Activated CD4-positive, alpha-beta memory T cell treated with anti-CD3 and anti-CD28 coated beads, Interleukin-2, amount 10 ng/mL, durations not matched to agents 7 days and 5 days (primary cell): Measurements from ENCODE around the gene HEBP2. TPM values are rescaled to one million over a fixed set of nuclear protein-coding genes. Genes with fewer than 3 reads are reported as not detected.
"Not testable (repeated sequence)": the region's sequence is repeated elsewhere in the genome, so short reads cannot be mapped to it uniquely, and the experiment has no call there.

Experiments used
- CTCF ChIA-PET: fragments of 350-600 bp; sonication (Branson Sonifier 250); formaldehyde crosslinking; loops from one replicate; lab custom pipeline; 2021; ENCODE audit warnings: antibody characterized with exemption, inconsistent platforms; lab: Charles Lee
- POLR2A ChIA-PET: fragments of 350-600 bp; sonication (Branson Sonifier 250); formaldehyde crosslinking; loops from one replicate; lab custom pipeline; 2021; ENCODE audit warnings: antibody characterized with exemption; lab: Charles Lee
- DNase-seq: peaks from one replicate; pipeline ENCODE4 v3.0.0-alpha.2; 2020
- H3K27ac Mint-ChIP-seq: one replicate; pipeline ENCODE4 v1.8.0; 2021; ENCODE audit warnings: mild to moderate bottlenecking, mixed read lengths
- H3K27me3 Mint-ChIP-seq: one replicate; pipeline ENCODE4 v1.8.0; 2021; ENCODE audit warnings: mixed read lengths
- H3K36me3 Mint-ChIP-seq: one replicate; pipeline ENCODE4 v1.8.0; 2021; ENCODE audit warnings: low read depth, mixed read lengths
- H3K4me1 Mint-ChIP-seq: one replicate; pipeline ENCODE4 v1.8.0; 2021; ENCODE audit warnings: mixed read lengths
- H3K4me3 Mint-ChIP-seq: one replicate; pipeline ENCODE4 v1.8.0; 2021; ENCODE audit warnings: mild to moderate bottlenecking, mixed read lengths
- H3K9me3 Mint-ChIP-seq: one replicate; pipeline ENCODE4 v1.8.0; 2021; ENCODE audit warnings: mixed read lengths
- total RNA-seq, 2 experiments: library from RNA; stranded (reverse); gene quantifications; one replicate each; pipeline ENCODE4 v1.2.3, GENCODE V29; 2021

Gene HEBP2, protein sequence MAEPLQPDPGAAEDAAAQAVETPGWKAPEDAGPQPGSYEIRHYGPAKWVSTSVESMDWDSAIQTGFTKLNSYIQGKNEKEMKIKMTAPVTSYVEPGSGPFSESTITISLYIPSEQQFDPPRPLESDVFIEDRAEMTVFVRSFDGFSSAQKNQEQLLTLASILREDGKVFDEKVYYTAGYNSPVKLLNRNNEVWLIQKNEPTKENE
- total RNA-seq = 10 to 100 TPM; 69.5 to 70.3 TPM

DNA sequence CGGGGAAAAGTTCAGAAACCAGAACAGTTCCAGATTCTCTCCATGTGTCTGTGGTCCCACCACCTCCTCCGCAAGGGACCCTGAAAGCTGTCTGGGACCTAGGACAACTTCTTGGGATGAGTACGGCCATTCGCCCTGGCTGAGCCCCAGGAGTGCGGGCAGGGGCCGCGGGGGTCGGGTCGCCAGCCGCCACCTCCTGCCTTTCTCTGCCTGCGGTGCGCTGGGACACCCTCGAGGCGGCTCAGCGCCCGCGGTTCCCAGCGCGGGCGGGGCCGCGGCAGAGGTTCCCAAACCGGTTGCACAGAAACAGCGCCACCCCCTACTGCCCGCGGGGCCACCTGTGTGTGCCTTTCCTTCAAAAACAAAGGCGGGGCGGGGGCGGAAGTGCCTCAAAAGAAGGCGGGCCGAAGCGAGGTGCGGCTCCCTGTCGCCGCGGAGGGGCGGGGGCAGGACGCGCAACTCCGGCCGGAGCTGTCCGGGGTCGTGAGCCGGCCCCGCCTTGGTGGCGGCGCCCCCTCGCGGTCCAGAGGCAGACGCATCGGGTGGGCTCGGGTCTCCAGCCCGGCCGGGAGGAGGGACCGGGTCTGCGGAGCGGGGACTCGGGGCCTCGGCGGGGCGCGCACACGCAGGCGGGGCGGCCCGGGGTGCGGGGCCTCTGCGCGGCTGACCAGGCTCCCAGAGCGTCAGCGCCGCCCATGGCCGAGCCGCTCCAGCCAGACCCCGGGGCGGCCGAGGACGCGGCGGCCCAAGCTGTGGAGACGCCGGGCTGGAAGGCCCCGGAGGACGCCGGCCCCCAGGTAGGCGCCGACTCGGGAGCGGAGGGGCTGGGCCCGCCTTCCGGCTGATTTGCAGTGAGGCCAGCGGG, at the start of gene HEBP2:
Gene HEBP2 (plus strand): TSS at position 423 of the 865 bp plus-strand sequence. CDS start 273 bp downstream, at position 696.
- H3K4me3 Mint-ChIP-seq = peak within 1 kb of the TSS; percentile 83
- peaks cover 33% of the 10 kb centered on the region for H3K4me1 Mint-ChIP-seq
- peak within 1 kb of the TSS; percentile 73 for H3K27ac Mint-ChIP-seq
- H3K9me3 Mint-ChIP-seq = no peaks in the 10 kb centered on the region
- POLR2A ChIA-PET = interaction anchor here (0.6 to 2.7 kb wide), 8 partner anchors 10 to 979 kb away, joined by 3 to 20 read pairs (median 4); partner anchors contain the start of gene CCDC28A
- peak; percentile 96 for DNase-seq
- CTCF ChIA-PET = interaction anchor here (0.8 to 1.6 kb wide), 9 partner anchors 9 to 298 kb away, joined by 3 to 6 read pairs (median 3); no protein-coding TSS in a partner anchor
- no peaks in the 10 kb centered on the region for H3K27me3 Mint-ChIP-seq
- H3K36me3 Mint-ChIP-seq = peaks cover 39% of the 10 kb centered on the region

DNA sequence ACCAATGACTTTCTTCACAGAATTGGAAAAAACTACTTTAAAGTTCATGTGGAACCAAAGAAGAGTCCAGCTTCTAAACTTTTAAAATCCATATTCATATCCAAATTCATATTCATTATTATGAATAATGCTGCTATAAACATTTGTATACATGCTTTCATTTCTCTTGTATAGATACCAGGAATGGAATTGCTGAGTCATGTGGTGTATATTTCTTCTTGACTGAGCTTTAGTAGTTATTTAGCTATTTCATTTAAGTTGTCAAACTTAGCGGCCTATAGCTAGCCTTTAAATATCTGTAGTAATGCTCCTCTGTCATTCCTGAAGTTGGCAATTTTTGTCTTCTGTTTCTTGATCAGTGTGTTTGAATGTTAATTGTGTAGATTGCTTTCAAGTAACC, 46.1 kb upstream of the HEBP2 start:
- POLR2A ChIA-PET = no interaction called here
- H3K9me3 Mint-ChIP-seq = no peaks in the 10 kb centered on the region
- H3K27me3 Mint-ChIP-seq = peaks cover 20% of the 10 kb centered on the region
- H3K27ac Mint-ChIP-seq = no peak overlapping the region
- no peak for DNase-seq
- H3K4me3 Mint-ChIP-seq = no peak overlapping the region
- H3K4me1 Mint-ChIP-seq = no peaks in the 10 kb centered on the region
- H3K36me3 Mint-ChIP-seq = no peaks in the 10 kb centered on the region
- CTCF ChIA-PET = no interaction called here

DNA sequence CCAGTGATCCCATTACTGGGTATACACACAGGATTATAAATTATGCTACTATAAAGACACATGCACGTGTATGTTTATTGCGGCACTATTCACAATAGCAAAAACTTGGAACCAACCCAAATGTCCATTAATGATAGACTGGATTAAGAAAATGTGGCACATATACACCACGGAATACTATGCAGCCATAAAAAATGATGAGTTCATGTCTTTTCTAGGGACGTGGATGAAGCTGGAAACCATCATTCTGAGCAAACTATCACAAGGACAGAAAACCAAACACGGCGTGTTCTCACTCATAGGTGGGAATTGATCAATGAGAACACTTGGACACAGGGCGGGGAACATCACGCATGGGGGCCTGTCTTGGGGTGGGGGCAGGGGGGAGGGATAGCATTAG, 35.3 kb upstream of the HEBP2 start:
- POLR2A ChIA-PET = interaction anchor here (1.2 kb wide), 1 partner anchor 37 kb away, joined by 3 read pairs; no protein-coding TSS in a partner anchor
- H3K36me3 Mint-ChIP-seq, H3K27ac Mint-ChIP-seq, CTCF ChIA-PET, DNase-seq, H3K4me1 Mint-ChIP-seq, H3K9me3 Mint-ChIP-seq, H3K4me3 Mint-ChIP-seq: not testable (repeated sequence)
- peaks cover 30% of the 10 kb centered on the region for H3K27me3 Mint-ChIP-seq

DNA sequence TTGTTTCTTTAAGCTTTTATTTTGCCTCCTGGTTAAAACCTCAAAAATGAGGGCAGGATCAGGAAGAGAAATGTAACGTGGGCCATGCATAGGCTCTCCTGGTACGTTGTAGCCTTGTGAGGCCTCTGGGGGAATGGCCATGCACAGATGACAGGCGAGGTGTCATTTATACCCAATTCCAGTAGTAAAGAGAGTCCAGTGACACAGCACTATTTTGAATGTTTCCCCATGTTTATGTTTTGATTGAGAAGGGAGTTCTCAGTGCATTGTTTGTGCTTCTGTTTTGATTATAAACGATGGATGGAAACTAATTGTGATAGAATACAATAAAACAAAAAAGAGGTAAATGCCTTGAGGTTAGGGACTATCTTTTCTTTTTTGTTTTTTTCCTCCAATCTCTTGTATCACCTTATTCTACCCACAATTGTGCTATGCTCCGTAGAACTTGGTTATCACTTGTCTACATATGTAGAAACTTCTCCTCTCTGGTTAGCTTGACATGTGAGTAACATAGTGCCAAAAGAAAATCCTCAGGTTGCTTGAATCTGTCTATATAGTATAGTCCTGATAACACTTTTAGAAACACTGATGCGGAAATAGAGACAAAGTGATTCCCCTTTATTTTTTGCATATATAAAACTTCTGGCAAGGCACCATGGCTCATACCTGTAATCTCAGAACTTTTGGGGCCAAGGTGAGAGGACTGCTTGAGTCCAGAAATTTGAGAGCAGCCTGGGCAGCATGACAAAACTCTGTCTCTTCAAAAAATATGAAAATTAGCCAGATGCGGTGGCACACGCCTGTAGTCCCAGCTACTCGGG, 33.2 kb upstream of the HEBP2 start:
- H3K4me3 Mint-ChIP-seq = no peak overlapping the region
- no peak overlapping the region for H3K27ac Mint-ChIP-seq
- H3K36me3 Mint-ChIP-seq = no peaks in the 10 kb centered on the region
- DNase-seq = no peak
- ChIA-PET POLR2A (no interaction called here), CTCF (no interaction called here)
- H3K4me1 Mint-ChIP-seq = peaks cover 8% of the 10 kb centered on the region
- peaks cover 21% of the 10 kb centered on the region for H3K27me3 Mint-ChIP-seq
- peaks cover 2% of the 10 kb centered on the region for H3K9me3 Mint-ChIP-seq

DNA sequence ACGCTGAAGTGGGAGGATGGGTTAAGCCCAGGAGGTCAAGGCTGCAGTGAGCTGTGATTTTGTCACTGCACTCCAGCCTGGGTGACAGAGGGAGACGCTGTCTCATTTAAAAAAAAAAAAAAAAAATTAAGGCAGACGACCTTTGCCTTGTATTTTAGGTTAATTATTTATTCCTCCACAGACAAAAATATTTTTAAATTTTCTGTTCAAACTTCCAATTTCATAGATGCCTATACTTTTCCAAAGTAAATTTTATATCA, 32.6 kb upstream of the HEBP2 start:
- no peaks in the 10 kb centered on the region for H3K36me3 Mint-ChIP-seq

DNA sequence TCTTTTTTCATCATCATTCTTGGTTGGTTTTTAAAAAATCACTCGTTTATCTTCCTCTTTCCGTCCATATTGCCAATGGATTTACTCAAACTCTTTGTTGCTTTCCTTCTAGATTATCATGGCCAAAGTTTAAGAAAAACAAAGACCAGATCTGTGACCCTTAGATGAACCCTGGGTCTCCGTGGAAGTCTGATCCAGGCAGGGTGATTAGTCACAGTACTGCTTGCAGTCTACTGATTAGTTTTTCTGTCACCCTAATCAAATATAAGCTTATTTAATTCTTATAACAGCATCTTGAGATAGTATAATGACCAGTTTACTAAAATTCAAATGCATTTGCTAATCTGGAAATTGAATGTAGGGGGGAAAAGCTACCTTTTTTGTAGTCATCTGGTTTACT, 32.3 kb upstream of the HEBP2 start:
- no peak overlapping the region for H3K4me3 Mint-ChIP-seq
- peaks cover 8% of the 10 kb centered on the region for H3K4me1 Mint-ChIP-seq
- DNase-seq = no peak
- no peak overlapping the region for H3K27ac Mint-ChIP-seq
- H3K27me3 Mint-ChIP-seq = peaks cover 20% of the 10 kb centered on the region
- H3K36me3 Mint-ChIP-seq = no peaks in the 10 kb centered on the region
- H3K9me3 Mint-ChIP-seq = peaks cover 2% of the 10 kb centered on the region
- ChIA-PET POLR2A (no interaction called here), CTCF (interaction anchor here (1.4 kb wide), 1 partner anchor 137 kb away, joined by 3 read pairs; no protein-coding TSS in a partner anchor)

More for the DNA sequence above, 32.6 kb upstream of the HEBP2 start:
- ChIA-PET POLR2A (no interaction called here), CTCF (interaction anchor here (1.4 kb wide), 1 partner anchor 138 kb away, joined by 3 read pairs; no protein-coding TSS in a partner anchor)
- Mint-ChIP-seq H3K9me3 (peaks cover 2% of the 10 kb centered on the region), H3K4me3 (no peak overlapping the region), H3K4me1 (peaks cover 8% of the 10 kb centered on the region), H3K27ac (no peak overlapping the region), H3K27me3 (peaks cover 21% of the 10 kb centered on the region)
- DNase-seq = no peak

DNA sequence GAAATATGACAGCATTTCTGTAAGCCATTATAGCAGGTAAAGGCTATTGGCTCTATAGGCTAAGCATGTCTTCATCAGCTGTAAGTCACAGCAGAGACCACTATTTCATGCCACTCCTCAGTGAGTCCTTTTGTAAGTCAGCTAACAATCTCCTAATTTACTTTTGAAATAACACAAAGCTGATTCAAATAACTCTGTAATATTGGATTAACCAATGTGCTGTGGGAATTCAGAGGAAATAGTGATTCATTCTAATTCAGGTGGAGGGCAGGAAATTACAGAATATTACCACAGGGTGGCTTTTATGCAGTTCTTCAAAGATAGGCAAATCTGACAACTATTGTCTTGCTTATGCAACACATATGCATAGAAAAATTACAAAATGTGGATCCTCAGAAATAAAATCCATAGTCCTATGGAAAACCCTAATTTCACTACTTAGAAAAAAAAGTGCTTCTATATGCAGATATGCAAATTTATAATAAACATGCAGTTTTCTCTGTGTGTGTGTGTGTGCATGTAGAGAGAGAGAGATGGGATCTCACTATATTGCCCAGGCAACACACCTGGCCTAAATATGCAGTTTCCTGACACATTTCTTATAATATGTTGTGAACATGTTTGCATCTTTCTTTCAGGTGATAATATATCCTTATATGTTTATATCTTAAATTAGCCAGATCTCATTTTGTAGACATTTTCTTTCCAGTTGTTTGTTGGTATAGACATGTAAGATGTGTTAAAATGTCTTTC, 31.1 kb upstream of the HEBP2 start:
- Mint-ChIP-seq H3K4me3 (no peak overlapping the region), H3K9me3 (no peaks in the 10 kb centered on the region), H3K27me3 (peaks cover 15% of the 10 kb centered on the region), H3K27ac (no peak overlapping the region), H3K4me1 (peaks cover 8% of the 10 kb centered on the region), H3K36me3 (no peaks in the 10 kb centered on the region)
- ChIA-PET CTCF (interaction anchor here (1.4 kb wide), 1 partner anchor 136 kb away, joined by 3 read pairs; no protein-coding TSS in a partner anchor), POLR2A (no interaction called here)
- no peak for DNase-seq

DNA sequence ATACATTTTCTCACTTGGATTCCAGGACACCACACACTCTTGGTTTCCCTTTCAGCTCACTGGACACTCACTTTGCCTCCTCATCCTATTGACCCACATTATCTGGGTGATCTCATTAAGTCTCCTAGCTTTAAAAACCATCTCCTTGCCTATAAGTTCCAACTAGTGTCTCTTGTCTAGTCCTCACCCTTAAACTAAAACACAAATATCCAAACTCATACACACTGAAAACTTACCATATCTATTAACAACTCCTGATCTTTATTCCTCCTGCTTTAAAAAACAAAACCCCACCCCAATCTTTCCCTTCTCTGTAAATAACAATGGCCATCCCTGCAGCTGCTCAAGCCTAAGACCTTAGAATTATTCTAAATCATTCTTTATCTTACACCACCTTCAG, 29.8 kb upstream of the HEBP2 start:
- no peaks in the 10 kb centered on the region for H3K9me3 Mint-ChIP-seq
- no peak overlapping the region for H3K4me3 Mint-ChIP-seq
- no peaks in the 10 kb centered on the region for H3K36me3 Mint-ChIP-seq
- CTCF ChIA-PET = no interaction called here
- DNase-seq = no peak
- H3K4me1 Mint-ChIP-seq = peaks cover 8% of the 10 kb centered on the region
- peaks cover 14% of the 10 kb centered on the region for H3K27me3 Mint-ChIP-seq
- POLR2A ChIA-PET = no interaction called here
- no peak overlapping the region for H3K27ac Mint-ChIP-seq

DNA sequence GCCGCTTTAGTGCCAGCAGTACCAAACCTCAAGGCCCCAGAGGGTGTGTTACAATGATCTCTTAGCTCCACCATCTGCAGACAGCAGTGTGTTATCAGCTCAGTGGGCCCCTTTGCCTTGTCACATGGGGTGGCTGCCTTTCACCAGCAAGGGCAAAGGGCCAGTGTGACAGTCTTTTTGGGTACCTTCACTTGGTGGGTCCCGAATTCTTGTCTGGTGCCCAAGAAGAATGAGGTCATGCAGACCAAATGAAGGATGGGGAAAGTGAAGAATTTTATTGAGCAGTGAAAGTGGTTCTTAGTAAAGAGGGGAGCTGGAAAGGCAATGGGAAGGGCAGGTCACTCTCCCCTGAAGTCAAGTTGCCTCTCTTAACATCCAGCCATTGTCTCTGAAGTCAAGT, 29.2 kb upstream of the HEBP2 start:
- no peak overlapping the region for H3K27ac Mint-ChIP-seq
- peaks cover 8% of the 10 kb centered on the region for H3K4me1 Mint-ChIP-seq
- H3K9me3 Mint-ChIP-seq = no peaks in the 10 kb centered on the region
- ChIA-PET CTCF (no interaction called here), POLR2A (no interaction called here)
- no peak for DNase-seq
- no peak overlapping the region for H3K4me3 Mint-ChIP-seq
- no peaks in the 10 kb centered on the region for H3K36me3 Mint-ChIP-seq
- H3K27me3 Mint-ChIP-seq = peaks cover 14% of the 10 kb centered on the region

DNA sequence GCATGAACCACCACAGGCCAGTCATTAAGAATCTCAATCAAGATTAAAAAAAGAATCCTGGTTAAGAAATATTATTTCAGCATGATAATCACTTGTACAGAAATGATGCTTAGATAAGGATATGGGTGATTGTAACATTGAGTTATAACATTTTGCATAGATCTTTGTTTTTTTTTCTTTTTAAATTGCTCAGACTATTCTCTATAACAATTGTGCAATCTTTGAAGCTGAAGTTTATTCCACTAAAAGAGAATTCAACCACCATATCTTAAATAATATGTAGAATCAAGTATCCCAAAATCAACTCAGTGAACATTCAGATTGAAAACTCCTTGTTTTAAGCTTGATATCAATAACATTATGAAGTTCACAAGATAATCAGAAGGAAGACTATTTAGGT, 27.0 kb upstream of the HEBP2 start:
- Mint-ChIP-seq H3K27me3 (peaks cover 12% of the 10 kb centered on the region), H3K27ac (no peak overlapping the region), H3K4me3 (no peak overlapping the region), H3K9me3 (no peaks in the 10 kb centered on the region), H3K4me1 (peaks cover 7% of the 10 kb centered on the region), H3K36me3 (no peaks in the 10 kb centered on the region)
- ChIA-PET CTCF (no interaction called here), POLR2A (no interaction called here)
- no peak for DNase-seq

DNA sequence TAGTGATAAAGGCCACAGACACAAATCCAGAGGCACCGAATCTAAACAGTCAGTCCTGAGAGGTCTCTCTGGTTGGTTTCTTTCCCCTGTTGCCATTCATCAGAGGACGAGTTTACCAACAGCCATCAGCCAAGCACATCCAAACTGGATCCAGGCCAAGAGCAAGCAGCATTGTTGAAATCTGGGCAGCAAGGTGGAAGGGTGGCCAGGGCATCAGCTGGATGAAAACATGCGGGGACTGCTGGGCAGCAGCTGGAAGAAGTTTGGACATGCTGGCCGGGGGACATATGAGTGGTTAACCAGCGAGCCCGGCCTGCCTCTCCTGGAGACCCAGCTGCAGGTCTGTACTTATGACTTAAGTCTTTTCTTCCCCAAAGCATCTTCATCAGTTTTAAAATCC, 26.2 kb upstream of the HEBP2 start, which contains the start of gene SMIM28:
Gene SMIM28 (plus strand): TSS at position 62 of the 400 bp plus-strand sequence. CDS start 168 bp downstream, at position 230.
- Mint-ChIP-seq H3K36me3 (no peaks in the 10 kb centered on the region), H3K27me3 (peaks cover 12% of the 10 kb centered on the region), H3K9me3 (no peaks in the 10 kb centered on the region), H3K4me3 (no peak within 1 kb of the TSS), H3K27ac (no peak within 1 kb of the TSS), H3K4me1 (peaks cover 4% of the 10 kb centered on the region)
- no peak for DNase-seq
- ChIA-PET POLR2A (no interaction called here), CTCF (no interaction called here)

DNA sequence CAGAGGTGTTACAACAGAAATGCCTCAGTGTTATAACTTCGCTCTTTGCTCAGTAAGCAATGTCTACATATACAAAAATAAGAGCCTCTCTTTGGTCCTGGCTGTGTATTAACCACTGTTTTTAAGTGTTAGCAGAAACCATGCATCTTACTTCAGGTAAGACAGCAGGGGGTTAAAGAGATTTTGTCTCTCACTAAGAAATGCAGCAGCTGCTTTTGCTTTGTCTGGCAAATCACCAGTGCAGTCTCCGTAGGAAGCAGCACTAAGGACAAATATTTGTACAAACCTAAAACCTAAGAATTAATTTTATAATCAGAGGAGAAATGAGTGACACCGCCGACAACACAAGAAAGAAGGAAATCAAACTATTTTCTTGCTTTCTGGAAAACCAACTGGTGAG, 25.6 kb upstream of the HEBP2 start:
- no peak overlapping the region for H3K4me3 Mint-ChIP-seq
- no peak overlapping the region for H3K27ac Mint-ChIP-seq
- no peaks in the 10 kb centered on the region for H3K9me3 Mint-ChIP-seq
- CTCF ChIA-PET = no interaction called here
- POLR2A ChIA-PET = no interaction called here
- no peaks in the 10 kb centered on the region for H3K36me3 Mint-ChIP-seq
- H3K4me1 Mint-ChIP-seq = peaks cover 2% of the 10 kb centered on the region
- H3K27me3 Mint-ChIP-seq = peaks cover 12% of the 10 kb centered on the region
- DNase-seq = no peak
